ENCODE measurements around the gene ESYT3. TPM values are rescaled to one million over a fixed set of nuclear protein-coding genes. Genes with fewer than 3 reads are reported as not detected.
"Not testable (repeated sequence)": the region's sequence is repeated elsewhere in the genome, so short reads cannot be mapped to it uniquely, and the experiment has no call there.

The ESYT3 gene
- total and polyA plus RNA-seq, 4 donors, result 0.38 to 2.7 (median 0.88) TPM

- ATAC-seq (ENCODE audit: low FRiP score) (no peak), DNase-seq (no peak)
- H3K4me3 ChIP-seq (ENCODE audit: low read length in 2 of 2), result no peak overlapping the region
- no peaks in the 10 kb centered on the region for H3K9me3 ChIP-seq (ENCODE audit: control insufficient read depth, low read length)
- no peaks in the 10 kb centered on the region for H3K4me1 ChIP-seq (ENCODE audit: control insufficient read depth in 1 of 2, insufficient read depth in 2 of 2, low read length in 2 of 2)
- H3K36me3 ChIP-seq (ENCODE audit: control insufficient read depth in 1 of 2, insufficient read depth in 2 of 2, low read length in 1 of 2), result peaks cover 0 to 2% of the 10 kb centered on the region in 2 donors
- H3K27ac ChIP-seq (ENCODE audit: low read depth in 1 of 2, low read length in 2 of 2), result no peak overlapping the region
- no peaks in the 10 kb centered on the region for H3K27me3 ChIP-seq (ENCODE audit: control insufficient read depth in 1 of 2, insufficient read depth in 2 of 2, low read length in 1 of 2)
- intact Hi-C loops (cut with DNase I), result no loop called here
These were observed 77.5 kb downstream of the ESYT3 start for GRCh38 chr3:138511945-138512344.

- ATAC-seq (ENCODE audit: low FRiP score), result no peak
- Histone ChIP-seq H3K4me1 (ENCODE audit: control insufficient read depth in 1 of 2, insufficient read depth in 2 of 2, low read length in 2 of 2) (no peaks in the 10 kb centered on the region), H3K27ac (ENCODE audit: low read depth in 1 of 2, low read length in 2 of 2) (no peak overlapping the region), H3K9me3 (ENCODE audit: control insufficient read depth, low read length) (no peaks in the 10 kb centered on the region), H3K36me3 (ENCODE audit: control insufficient read depth in 1 of 2, insufficient read depth in 2 of 2, low read length in 1 of 2) (peaks cover 0 to 2% of the 10 kb centered on the region in 2 donors), H3K4me3 (ENCODE audit: low read length in 2 of 2) (no peak overlapping the region), H3K27me3 (ENCODE audit: control insufficient read depth in 1 of 2, insufficient read depth in 2 of 2, low read length in 1 of 2) (no peaks in the 10 kb centered on the region)
- 89 to 93% methylated on average over 2 of the region's 2 CpGs for WGBS, 2 donors
- intact Hi-C loops (cut with DNase I), result no loop called here
- no peak for DNase-seq
These were observed 78.9 kb downstream of the ESYT3 start for GRCh38 chr3:138513090-138513843.

GRCh38 chr3:138521445-138521844, 87.0 kb downstream of the ESYT3 start:
- DNase-seq; H3K36me3 ChIP-seq (ENCODE audit: control insufficient read depth in 1 of 2, insufficient read depth in 2 of 2, low read length in 1 of 2); H3K4me1 ChIP-seq (ENCODE audit: control insufficient read depth in 1 of 2, insufficient read depth in 2 of 2, low read length in 2 of 2); H3K27me3 ChIP-seq (ENCODE audit: control insufficient read depth in 1 of 2, insufficient read depth in 2 of 2, low read length in 1 of 2); H3K4me3 ChIP-seq (ENCODE audit: low read length in 2 of 2); intact Hi-C loops (cut with DNase I); H3K9me3 ChIP-seq (ENCODE audit: control insufficient read depth, low read length); ATAC-seq (ENCODE audit: low FRiP score); H3K27ac ChIP-seq (ENCODE audit: low read depth in 1 of 2, low read length in 2 of 2): not testable (repeated sequence)
- WGBS, 2 donors, result 98 to 99% methylated on average over 23 of the region's 23 CpGs

Other genes with a start within 250 kb of the ESYT3 start
- 10 to 100 TPM; 52.6 to 59.7 TPM for gene ARMC8, start 247.3 kb upstream of the ESYT3 start, total RNA-seq
- 10 to 100 TPM; 18.2 to 30.4 TPM for gene ARMC8, start 247.3 kb upstream of the ESYT3 start, polyA plus RNA-seq
- gene NME9, start 104.8 kb upstream of the ESYT3 start, total RNA-seq, result under 1 TPM in 1 of 2 donors, not detected in 1; 0.93 TPM
- under 1 TPM in 1 of 2 donors, not detected in 1; 0.41 TPM for gene NME9, start 104.8 kb upstream of the ESYT3 start, polyA plus RNA-seq
- gene MRAS, start 86.0 kb upstream of the ESYT3 start, total RNA-seq, result 10 to 100 TPM; 46.3 to 68.1 TPM
- 10 to 100 TPM; 22.8 to 33.6 TPM for gene MRAS, start 86.0 kb upstream of the ESYT3 start, polyA plus RNA-seq
- gene CEP70, start 159.6 kb downstream of the ESYT3 start, total RNA-seq, result 10 to 100 TPM; 27.9 to 49.5 TPM
- gene CEP70, start 159.6 kb downstream of the ESYT3 start, polyA plus RNA-seq, result 10 to 100 TPM; 14.6 to 15.0 TPM
- 10 to 100 TPM in 1 of 2 donors, 1 to 10 TPM in 1; 7.0 to 12.6 TPM for gene FAIM, start 174.2 kb downstream of the ESYT3 start, total RNA-seq
- 10 to 100 TPM; 22.2 to 32.2 TPM for gene FAIM, start 174.2 kb downstream of the ESYT3 start, polyA plus RNA-seq